HG03025 (cell line): ENCODE data around the gene CAP2.
A peak's percentile ranks its signal among the peaks of the same experiment; 100 is the strongest.
"Not testable (repeated sequence)": the region's sequence is repeated elsewhere in the genome, so short reads cannot be mapped to it uniquely, and the experiment has no call there.

Source experiments
- ATAC-seq: cut with Tn5 transposase; IDR thresholded peaks from one replicate; pipeline ENCODE4 v1.9.1; 2021; ENCODE audit warnings: mild to moderate bottlenecking, moderate library complexity; ENCODE audit not compliant: unreplicated experiment, low FRiP score

The CAP2 gene

DNA sequence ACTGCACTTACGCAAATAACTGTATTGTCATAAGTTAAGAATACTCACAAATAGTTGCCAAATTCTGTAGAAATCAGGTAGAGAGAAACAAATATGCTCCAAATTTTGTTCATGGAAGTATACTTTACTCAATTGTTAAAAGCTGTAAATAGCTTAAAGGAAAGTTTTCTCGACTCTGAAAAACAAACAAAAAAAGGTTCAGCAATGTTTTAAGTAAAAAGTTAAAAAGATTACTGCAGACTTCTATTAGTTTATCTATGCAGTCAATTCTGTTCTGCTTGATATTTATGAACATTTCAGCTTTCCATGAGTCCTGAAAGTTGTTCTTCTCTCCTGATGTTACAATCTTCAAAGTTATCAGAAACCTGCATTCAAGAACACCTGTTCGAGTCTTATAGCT is 169.2 kb downstream of the CAP2 start:
- no peak for ATAC-seq

DNA sequence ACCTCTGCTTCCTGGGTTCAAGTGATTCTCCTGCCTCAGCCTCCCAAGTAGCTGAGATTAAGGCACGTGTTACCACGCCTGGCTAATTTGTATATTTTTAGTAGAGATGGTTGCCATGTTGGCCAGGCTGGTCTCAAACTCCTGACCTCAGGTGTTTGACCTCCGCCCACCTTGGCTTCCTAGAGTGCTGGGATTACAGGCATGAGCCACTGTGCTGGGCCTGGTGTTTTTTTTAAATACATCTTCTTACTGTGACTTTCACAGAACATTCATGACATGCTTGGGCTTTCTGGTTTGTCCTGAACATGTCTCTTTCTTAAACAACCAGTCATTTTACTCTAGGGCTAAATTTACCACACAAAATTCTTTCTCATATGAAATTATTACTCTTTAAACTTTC is 172.0 kb downstream of the CAP2 start:
- no peak for ATAC-seq

DNA sequence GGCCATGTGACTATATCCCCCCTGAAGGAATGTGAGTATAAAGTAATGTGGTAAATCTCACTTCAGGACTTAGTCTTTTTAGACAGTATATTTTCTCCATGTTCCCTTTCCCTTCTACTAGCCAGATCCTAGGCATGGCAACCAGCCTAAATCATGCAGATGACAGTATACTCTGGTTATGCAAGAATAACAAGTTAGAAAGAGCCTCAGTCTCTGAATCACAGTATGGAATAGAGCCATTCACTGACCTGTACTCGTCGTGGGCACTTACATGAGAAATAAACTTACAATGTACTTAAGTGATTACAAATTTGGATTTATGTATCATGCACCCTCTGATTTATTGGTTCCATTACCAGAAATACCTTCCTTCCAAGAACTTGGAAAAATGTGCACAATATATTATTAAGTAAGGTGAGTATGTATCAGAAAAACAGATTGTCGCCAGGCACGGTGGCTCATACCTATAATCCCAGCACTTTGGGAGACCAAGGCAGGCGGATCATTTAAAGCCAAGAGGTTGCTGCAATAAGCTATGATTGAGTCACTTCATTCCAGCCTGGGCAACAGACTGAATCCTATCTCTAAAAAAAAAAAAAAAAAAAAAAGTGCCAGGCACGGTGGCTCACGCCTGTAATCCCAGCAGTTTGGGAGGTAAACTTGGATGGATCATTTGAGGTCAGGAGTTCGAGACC is 181.6 kb downstream of the CAP2 start:
- ATAC-seq: no peak

GRCh38 chr6:17577059-17577458 is 183.7 kb downstream of the CAP2 start:
- ATAC-seq: no peak

- no peak for ATAC-seq
Observed at GRCh38 chr6:17580518-17581048, 187.2 kb downstream of the CAP2 start.

GRCh38 chr6:17581282-17581681 is 187.9 kb downstream of the CAP2 start:
- not testable (repeated sequence) for ATAC-seq

DNA sequence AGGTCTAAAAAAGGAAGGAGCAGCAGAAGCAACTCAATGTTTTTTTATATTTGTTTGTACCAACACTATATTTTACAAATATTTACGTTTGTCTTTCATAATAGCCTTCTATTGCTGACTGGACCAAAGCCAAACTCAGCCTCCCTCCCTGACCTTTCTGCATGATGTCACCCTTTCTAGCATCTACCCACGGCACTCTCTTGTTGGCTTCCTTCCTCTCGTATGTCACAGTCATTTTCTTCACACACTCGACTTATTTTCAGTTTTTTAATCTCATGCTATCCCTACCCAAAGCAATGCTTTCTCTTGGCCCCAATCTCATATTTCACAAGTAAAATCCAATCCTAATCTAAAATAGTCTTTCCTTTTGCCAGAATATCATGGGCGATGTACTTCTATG is 190.4 kb downstream of the CAP2 start:
- no peak for ATAC-seq

DNA sequence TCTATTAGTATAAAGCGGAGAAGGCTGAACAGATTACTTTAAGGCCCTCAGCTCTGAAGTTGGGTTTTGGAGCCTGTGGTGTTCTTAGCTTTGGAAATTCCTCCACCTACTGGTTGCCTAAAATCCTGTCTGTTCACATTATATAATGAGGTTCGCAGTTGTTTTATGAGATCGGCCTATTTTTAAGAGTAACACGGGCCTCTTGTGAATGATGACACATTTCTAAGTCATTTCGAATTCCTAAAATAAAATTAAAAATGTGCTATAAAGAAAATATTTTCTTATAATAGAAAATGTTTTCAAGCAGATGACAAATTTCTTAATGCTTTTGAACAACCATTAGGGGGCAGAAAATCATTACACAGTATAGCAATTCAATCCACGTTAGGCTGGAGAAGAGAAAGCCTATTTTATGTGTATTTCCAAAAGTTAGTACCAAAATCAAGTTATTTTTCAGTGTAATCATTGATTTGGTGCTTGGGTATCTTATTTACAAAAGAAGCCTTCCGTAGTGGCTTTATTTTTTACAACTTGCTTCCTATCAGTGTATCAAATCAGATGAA is 190.9 kb downstream of the CAP2 start:
- ATAC-seq: no peak

GRCh38 chr6:17585766-17586490 is 192.5 kb downstream of the CAP2 start:
- ATAC-seq: no peak

- not testable (repeated sequence) for ATAC-seq
Observed at GRCh38 chr6:17586623-17587022, 193.2 kb downstream of the CAP2 start.

- no peak for ATAC-seq
Observed at GRCh38 chr6:17588011-17588410, 194.6 kb downstream of the CAP2 start.

DNA sequence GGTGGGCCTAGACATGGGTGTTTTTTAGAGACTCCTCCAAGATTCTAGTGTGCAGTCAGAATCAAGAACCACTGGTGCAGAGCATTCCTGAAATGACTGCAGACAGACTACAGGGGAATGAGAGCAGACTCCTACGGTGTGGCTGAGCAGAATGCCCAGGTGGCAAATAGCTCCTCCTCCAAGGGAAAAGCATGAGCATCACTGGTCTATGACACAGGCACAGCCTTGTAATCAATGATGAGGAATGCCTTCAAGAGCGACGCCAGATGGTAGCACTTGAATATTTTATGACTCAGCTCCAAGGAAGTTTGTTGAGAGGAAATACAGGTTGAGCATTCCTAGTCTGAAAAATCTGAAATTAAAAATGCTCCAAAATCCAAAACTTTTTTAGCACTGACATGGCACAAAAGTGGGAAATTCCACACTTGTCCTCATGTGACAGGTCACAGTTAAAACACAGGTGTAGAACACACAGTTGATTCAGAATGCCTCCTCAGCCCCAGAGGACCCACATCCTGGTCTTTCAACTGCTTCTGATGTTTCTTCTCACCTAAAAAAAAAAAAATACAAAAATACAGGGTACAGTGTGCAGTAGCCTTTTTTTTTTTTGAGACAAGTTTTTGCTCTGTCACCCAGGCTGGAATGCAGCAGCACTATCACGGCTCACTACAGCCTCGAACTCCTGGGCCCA is 196.2 kb downstream of the CAP2 start:
- no peak for ATAC-seq

DNA sequence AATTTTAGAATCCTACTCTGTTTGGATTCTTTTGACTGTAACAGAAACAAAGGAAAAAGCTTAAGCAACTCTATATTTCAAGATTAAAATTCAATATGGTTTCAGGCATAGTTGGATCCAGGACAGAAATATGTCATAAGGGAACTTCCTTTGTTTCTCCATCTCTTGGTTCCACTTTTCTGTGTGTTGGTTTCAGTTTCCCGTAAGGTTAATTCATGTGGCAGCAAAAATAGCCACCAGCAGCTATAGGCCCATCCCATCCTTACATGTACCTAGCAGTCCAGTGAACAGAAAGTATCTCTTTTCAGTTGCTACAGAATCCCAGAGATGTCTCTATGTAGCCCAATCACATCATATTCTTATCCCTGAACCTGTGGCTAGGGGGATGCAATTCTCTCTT is 197.9 kb downstream of the CAP2 start:
- no peak for ATAC-seq

- no peak for ATAC-seq
Observed at GRCh38 chr6:17593246-17593645, 199.9 kb downstream of the CAP2 start.

GRCh38 chr6:17596085-17596484 is 202.7 kb downstream of the CAP2 start:
- no peak for ATAC-seq

GRCh38 chr6:17599877-17600526 is 206.6 kb downstream of the CAP2 start, which contains the start of gene FAM8A1:
Gene FAM8A1 (plus strand): TSS chr6:17600302. CDS start chr6:17600410, 108 bp downstream.
- ATAC-seq: peak; percentile 84

DNA sequence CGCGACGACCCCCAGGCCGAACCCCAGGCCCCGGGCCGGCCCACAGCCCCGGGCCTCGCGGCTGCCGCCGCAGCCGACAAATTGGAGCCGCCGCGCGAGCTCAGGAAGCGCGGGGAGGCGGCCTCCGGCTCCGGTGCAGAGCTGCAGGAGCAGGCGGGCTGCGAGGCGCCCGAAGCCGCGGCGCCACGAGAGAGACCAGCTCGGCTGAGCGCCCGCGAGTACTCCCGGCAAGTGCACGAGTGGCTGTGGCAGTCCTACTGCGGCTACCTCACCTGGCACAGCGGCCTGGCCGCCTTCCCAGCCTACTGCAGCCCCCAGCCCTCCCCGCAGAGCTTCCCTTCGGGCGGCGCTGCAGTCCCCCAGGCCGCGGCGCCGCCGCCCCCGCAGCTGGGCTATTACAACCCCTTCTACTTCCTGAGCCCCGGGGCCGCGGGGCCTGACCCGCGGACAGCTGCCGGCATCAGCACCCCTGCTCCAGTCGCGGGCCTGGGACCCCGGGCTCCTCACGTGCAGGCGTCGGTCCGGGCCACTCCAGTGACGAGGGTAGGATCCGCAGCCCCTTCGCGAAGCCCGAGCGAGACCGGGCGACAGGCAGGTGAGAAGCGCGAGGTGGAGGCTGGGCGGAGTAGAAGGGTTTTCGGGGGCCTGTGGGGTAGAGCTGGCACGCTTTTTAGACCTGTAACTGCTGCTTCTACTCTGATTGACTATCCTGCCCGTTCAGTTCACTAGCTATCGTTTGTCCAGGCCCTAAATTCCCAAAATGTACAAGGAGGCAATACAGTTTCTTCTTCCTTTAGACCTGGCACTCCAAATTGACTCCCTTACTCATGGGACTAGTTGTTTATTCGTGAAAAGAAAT is 207.4 kb downstream of the CAP2 start:
- peak; percentile 61 for ATAC-seq

DNA sequence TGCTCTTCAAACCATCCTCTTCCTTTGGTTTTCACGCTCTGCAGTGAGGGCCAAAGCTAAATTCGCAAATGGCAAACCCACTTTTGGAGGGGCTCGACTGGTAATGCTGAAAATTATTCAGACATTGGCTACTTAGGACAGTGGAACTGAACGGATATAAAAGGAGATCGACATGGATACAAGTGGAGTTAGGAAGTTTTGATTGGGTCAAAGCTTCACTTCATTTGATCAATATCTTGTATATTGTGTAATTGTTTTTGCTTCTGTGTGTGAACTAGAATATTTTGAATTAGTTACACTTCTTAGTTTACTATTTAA is 207.9 kb downstream of the CAP2 start:
- ATAC-seq: no peak

- ATAC-seq: no peak
Observed at GRCh38 chr6:17602888-17603287, 209.5 kb downstream of the CAP2 start.

DNA sequence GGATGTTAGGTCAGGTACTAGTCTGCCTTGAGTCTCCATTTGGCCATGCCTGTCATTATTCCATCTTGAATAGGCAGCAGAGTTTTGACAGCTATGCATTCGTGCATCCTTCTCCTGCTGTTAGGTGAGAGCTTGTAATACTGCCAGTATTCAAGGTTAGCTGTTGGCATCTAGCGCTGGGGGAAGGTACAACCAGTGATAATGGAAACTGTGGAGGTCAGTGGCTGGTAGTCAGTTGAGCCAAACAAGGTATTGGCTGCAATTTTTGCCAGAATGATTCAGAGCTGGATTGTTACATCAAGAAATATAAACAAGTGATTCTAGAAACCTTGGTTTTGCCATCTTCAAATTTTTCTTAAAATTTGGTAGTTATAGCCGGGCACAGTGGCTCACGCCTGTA is 213.2 kb downstream of the CAP2 start:
- no peak for ATAC-seq
